ENCODE measurements around the gene FUS.

- no peak for TF ChIP-seq CTCF (IDR thresholded peaks at IDR 0.05; ENCODE audit: low read length)
- no peak for TF ChIP-seq EZH2 (IDR thresholded peaks at IDR 0.05; ENCODE audit: borderline replicate concordance, low read length)
Observed at GRCh38 chr16:31204871-31205666, 25.1 kb downstream of the FUS start.

Data from OCI-LY1 (cell line).